Esophagus muscularis mucosa (tissue), 3 donors: Measurements from ENCODE around the gene NKD2.

Experiments
- CTCF ChIP-seq, 3 experiments: fragments of 200-600 bp in 2 of 3; fragments of 450-650 bp in 1 of 3; sonication (generic) in 2 of 3; IDR thresholded peaks; one replicate each; pipeline ENCODE4 v1.5.1; 2017 to 2019; ENCODE audit warnings: antibody characterized with exemption in 3 of 3, mild to moderate bottlenecking in 2 of 3, moderate library complexity in 1 of 3
- POLR2A ChIP-seq: fragments of 450-650 bp; IDR thresholded peaks from one replicate; pipeline ENCODE4 v1.6.1; 2017; ENCODE audit warnings: antibody characterized with exemption, moderate library complexity, mild to moderate bottlenecking, low read depth
- POLR2AphosphoS5 ChIP-seq, 2 donors: sonication (generic); formaldehyde crosslinking; IDR thresholded peaks; one replicate each; pipeline ENCODE4 v1.6.1; 2017; ENCODE audit warnings: antibody characterized with exemption in 2 of 2

GRCh38 chr5:1012900-1013237 is 4.3 kb downstream of the NKD2 start:
- no peak for TF ChIP-seq CTCF (IDR thresholded peaks at IDR 0.05)
- no peak for TF ChIP-seq POLR2A
- no peak for TF ChIP-seq POLR2AphosphoS5 (IDR thresholded peaks at IDR 0.05)
